Measurements from ENCODE around the gene SSBP3.

Gene SSBP3

DNA sequence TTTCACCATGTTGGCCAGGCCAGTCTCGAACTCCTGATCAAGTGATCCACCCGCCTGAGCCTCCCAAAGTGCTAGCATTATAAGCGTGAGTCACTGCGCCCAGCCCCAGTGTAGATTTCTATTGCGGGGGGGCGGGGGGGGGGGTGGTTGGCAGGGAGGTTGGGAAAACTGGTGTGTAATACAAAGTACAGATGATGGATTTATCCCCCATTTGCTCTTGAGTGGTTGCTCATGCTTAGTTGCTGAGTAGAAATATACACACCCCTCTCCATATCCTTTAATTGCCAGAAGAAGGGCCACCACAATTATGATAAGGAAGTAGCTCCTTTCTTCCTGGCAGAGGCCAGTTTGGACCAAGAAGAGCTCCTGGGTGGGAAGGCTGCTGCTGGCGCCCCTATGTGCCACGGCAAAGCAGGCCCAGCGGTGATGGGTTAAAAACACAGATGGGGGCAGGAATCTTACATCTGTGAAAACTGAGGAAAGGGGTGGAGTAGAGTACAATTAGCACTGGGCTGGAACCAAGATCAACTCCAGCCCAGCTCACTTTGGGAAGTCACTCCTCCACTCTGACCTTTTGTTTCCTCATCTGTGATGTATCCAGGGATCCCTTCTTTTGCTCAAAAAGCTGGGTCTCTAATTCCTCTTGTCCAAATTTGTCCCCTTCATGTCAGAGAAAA lies 151.0 kb downstream of the SSBP3 start:
- H3K27ac ChIP-seq (replicated peaks), result no peak overlapping the region
- no peak overlapping the region for H3K4me3 ChIP-seq (replicated peaks; ENCODE audit: insufficient read depth, low read length)
- DNase-seq (ENCODE audit: low read depth in 1 of 2, low spot score in 1 of 2), result no peak
- no peaks in the 10 kb centered on the region for H3K27me3 ChIP-seq (ENCODE audit: insufficient read depth, poor library complexity, severe bottlenecking)
- TF ChIP-seq GABPA (IDR thresholded peaks at IDR 0.05; ENCODE audit: low read depth) (no peak), SPI1 (IDR thresholded peaks at IDR 0.05; ENCODE audit: borderline replicate concordance, low read depth) (no peak), POLR2AphosphoS5 (IDR thresholded peaks at IDR 0.05; ENCODE audit: low read depth) (no peak)
- TF ChIP-seq, protein P1, sequence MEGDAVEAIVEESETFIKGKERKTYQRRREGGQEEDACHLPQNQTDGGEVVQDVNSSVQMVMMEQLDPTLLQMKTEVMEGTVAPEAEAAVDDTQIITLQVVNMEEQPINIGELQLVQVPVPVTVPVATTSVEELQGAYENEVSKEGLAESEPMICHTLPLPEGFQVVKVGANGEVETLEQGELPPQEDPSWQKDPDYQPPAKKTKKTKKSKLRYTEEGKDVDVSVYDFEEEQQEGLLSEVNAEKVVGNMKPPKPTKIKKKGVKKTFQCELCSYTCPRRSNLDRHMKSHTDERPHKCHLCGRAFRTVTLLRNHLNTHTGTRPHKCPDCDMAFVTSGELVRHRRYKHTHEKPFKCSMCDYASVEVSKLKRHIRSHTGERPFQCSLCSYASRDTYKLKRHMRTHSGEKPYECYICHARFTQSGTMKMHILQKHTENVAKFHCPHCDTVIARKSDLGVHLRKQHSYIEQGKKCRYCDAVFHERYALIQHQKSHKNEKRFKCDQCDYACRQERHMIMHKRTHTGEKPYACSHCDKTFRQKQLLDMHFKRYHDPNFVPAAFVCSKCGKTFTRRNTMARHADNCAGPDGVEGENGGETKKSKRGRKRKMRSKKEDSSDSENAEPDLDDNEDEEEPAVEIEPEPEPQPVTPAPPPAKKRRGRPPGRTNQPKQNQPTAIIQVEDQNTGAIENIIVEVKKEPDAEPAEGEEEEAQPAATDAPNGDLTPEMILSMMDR (IDR thresholded peaks at IDR 0.05; ENCODE audit: insufficient read depth, low read length), result no peak
- TF ChIP-seq, protein P2, sequence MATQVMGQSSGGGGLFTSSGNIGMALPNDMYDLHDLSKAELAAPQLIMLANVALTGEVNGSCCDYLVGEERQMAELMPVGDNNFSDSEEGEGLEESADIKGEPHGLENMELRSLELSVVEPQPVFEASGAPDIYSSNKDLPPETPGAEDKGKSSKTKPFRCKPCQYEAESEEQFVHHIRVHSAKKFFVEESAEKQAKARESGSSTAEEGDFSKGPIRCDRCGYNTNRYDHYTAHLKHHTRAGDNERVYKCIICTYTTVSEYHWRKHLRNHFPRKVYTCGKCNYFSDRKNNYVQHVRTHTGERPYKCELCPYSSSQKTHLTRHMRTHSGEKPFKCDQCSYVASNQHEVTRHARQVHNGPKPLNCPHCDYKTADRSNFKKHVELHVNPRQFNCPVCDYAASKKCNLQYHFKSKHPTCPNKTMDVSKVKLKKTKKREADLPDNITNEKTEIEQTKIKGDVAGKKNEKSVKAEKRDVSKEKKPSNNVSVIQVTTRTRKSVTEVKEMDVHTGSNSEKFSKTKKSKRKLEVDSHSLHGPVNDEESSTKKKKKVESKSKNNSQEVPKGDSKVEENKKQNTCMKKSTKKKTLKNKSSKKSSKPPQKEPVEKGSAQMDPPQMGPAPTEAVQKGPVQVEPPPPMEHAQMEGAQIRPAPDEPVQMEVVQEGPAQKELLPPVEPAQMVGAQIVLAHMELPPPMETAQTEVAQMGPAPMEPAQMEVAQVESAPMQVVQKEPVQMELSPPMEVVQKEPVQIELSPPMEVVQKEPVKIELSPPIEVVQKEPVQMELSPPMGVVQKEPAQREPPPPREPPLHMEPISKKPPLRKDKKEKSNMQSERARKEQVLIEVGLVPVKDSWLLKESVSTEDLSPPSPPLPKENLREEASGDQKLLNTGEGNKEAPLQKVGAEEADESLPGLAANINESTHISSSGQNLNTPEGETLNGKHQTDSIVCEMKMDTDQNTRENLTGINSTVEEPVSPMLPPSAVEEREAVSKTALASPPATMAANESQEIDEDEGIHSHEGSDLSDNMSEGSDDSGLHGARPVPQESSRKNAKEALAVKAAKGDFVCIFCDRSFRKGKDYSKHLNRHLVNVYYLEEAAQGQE (IDR thresholded peaks at IDR 0.05; ENCODE audit: insufficient replicate concordance, low read depth), result no peak

DNA sequence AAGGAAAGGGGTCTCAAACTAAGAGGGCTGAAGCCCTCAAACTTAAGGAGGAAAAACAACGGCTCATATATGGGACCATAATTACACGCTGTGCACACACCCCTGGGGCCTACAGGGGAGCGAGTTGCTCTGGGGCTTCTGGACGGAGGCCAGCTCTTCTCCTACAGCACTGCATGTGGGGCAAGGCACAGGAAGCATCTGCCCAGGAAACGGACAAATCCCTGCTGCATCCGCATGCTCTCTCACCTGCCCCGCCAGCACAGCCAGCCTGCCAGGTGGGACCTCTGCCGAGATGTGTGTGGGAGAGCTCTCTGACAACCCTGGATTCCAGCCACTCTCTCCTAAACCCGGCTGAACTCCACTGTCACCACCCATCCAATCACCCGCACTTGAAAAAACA lies 152.1 kb downstream of the SSBP3 start:
- no peak for DNase-seq (ENCODE audit: low read depth in 1 of 2, low spot score in 1 of 2)
- TF ChIP-seq, protein P1 (IDR thresholded peaks at IDR 0.05; ENCODE audit: insufficient read depth, low read length), result no peak
- TF ChIP-seq POLR2AphosphoS5 (IDR thresholded peaks at IDR 0.05; ENCODE audit: low read depth) (no peak), SPI1 (IDR thresholded peaks at IDR 0.05; ENCODE audit: borderline replicate concordance, low read depth) (no peak), GABPA (IDR thresholded peaks at IDR 0.05; ENCODE audit: low read depth) (no peak)
- TF ChIP-seq, protein P2 (IDR thresholded peaks at IDR 0.05; ENCODE audit: insufficient replicate concordance, low read depth), result no peak

DNA sequence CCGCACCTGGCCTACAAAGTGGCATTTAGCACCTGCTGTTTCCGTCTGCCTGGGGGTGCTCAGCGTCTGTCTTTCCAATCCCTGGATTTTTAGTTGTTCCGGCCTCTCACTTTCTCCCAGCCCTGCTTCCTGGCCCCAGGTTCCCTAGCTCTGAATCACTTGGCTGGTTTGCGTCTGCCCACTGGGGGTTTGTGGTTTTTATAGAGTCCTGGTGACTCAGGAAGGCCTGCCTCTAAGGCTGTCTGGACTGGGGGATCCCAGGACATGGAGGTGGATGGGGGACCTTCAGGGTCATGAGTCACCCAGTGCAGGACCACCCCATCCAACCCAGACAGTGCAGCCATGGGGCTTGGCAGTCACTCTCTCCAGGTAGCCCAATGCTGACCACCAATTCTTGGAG lies 152.7 kb downstream of the SSBP3 start:
- no peak for TF ChIP-seq GABPA (IDR thresholded peaks at IDR 0.05; ENCODE audit: low read depth)
- TF ChIP-seq, protein P2 (IDR thresholded peaks at IDR 0.05; ENCODE audit: insufficient replicate concordance, low read depth), result no peak
- TF ChIP-seq SPI1 (IDR thresholded peaks at IDR 0.05; ENCODE audit: borderline replicate concordance, low read depth), result no peak
- no peak for DNase-seq (ENCODE audit: low read depth in 1 of 2, low spot score in 1 of 2)
- H3K27me3 ChIP-seq (ENCODE audit: insufficient read depth, poor library complexity, severe bottlenecking), result no peaks in the 10 kb centered on the region
- H3K4me3 ChIP-seq (replicated peaks; ENCODE audit: insufficient read depth, low read length), result no peak overlapping the region
- H3K27ac ChIP-seq (replicated peaks), result no peak overlapping the region

More for the DNA sequence above, 152.1 kb downstream of the SSBP3 start:
- Histone ChIP-seq H3K27me3 (ENCODE audit: insufficient read depth, poor library complexity, severe bottlenecking) (no peaks in the 10 kb centered on the region), H3K27ac (replicated peaks) (no peak overlapping the region), H3K4me3 (replicated peaks; ENCODE audit: insufficient read depth, low read length) (no peak overlapping the region)

All from HL-60 (cell line).